ENCODE data around the gene ATF6B. TPM values are rescaled to one million over a fixed set of nuclear protein-coding genes. Genes with fewer than 3 reads are reported as not detected.

Gene ATF6B
- total and polyA plus RNA-seq, 2 experiments from 2014 or later = 33.3 to 54.1 TPM

GRCh38 chr6:32083812-32084768, 44.0 kb downstream of the ATF6B start:
- 0 out of 2 replicates have a peak overlapping the region, but pooled peaks have one; percentile 82 for H3K27ac ChIP-seq
- no peak overlapping the region for H3K9ac ChIP-seq

GRCh38 chr6:32082935-32083334, 45.1 kb downstream of the ATF6B start:
- 3 to 4% methylated on average over 9 of the region's 9 CpGs for WGBS, 2 experiments (ENCODE audit: low coverage in 1 of 2, low lambda C conversion rate in 2 of 2, missing lambda C conversion rate in 2 of 2)
- Histone ChIP-seq H3K27me3 (replicated peaks; ENCODE audit: insufficient read depth) (no peaks in the 10 kb centered on the region), H3K9me3 (ENCODE audit: low read depth) (no peaks in the 10 kb centered on the region), H3K4me2 (ENCODE audit: unreplicated experiment) (peak overlapping the region; percentile 59), H3K36me3 (ENCODE audit: low read depth) (no peaks in the 10 kb centered on the region), H3K9ac (peak overlapping the region; percentile 71), H3K79me2 (ENCODE audit: insufficient read depth) (no peaks in the 10 kb centered on the region), H4K20me1 (ENCODE audit: insufficient read depth) (no peaks in the 10 kb centered on the region), H2AFZ (peak overlapping the region; percentile 22; the same call in 1 of the 2 replicates), H3F3A (ENCODE audit: insufficient read depth) (peaks cover 23% of the 10 kb centered on the region), H3K27ac (peak overlapping the region; percentile 82), H3K4me1 (ENCODE audit: insufficient read depth) (peaks cover 61% of the 10 kb centered on the region), H3K9me2 (ENCODE audit: insufficient read depth) (no peaks in the 10 kb centered on the region), H3K4me3 (no peak overlapping the region)
- no peak for TF ChIP-seq EZH2 (IDR thresholded peaks at IDR 0.05; ENCODE audit: insufficient read depth, poor library complexity, severe bottlenecking)
- no peak for TF ChIP-seq EZH2phosphoT487 (IDR thresholded peaks at IDR 0.05; ENCODE audit: insufficient read depth, low read depth)
- DNase-seq = peak; percentile 99
- in situ Hi-C loops (cut with MboI) = no loop called here

More at GRCh38 chr6:32083812-32084768, 44.0 kb downstream of the ATF6B start:
- DNase-seq = no peak
- peaks cover 23% of the 10 kb centered on the region for H3F3A ChIP-seq (ENCODE audit: insufficient read depth)
- H3K4me1 ChIP-seq (ENCODE audit: insufficient read depth) = peaks cover 61% of the 10 kb centered on the region
- no peaks in the 10 kb centered on the region for H3K79me2 ChIP-seq (ENCODE audit: insufficient read depth)
- H3K4me3 ChIP-seq = no peak overlapping the region
- H2AFZ ChIP-seq = no peak overlapping the region
- no peaks in the 10 kb centered on the region for H3K36me3 ChIP-seq (ENCODE audit: low read depth)
- H4K20me1 ChIP-seq (ENCODE audit: insufficient read depth) = no peaks in the 10 kb centered on the region
- no peaks in the 10 kb centered on the region for H3K9me2 ChIP-seq (ENCODE audit: insufficient read depth)
- H3K4me2 ChIP-seq (ENCODE audit: unreplicated experiment) = peak overlapping the region; percentile 43
- in situ Hi-C loops (cut with MboI) = no loop called here
- 0 out of 2 replicates have a peak, but pooled peaks cover 1% of the 10 kb centered on the region for H3K27me3 ChIP-seq (replicated peaks; ENCODE audit: insufficient read depth)
- 95 to 96% methylated on average over 22 of the region's 22 CpGs for WGBS, 2 experiments (ENCODE audit: low coverage in 1 of 2, low lambda C conversion rate in 2 of 2, missing lambda C conversion rate in 2 of 2)
- TF ChIP-seq EZH2phosphoT487 (IDR thresholded peaks at IDR 0.05; ENCODE audit: insufficient read depth, low read depth) (no peak), EZH2 (IDR thresholded peaks at IDR 0.05; ENCODE audit: insufficient read depth, poor library complexity, severe bottlenecking) (no peak)
- no peaks in the 10 kb centered on the region for H3K9me3 ChIP-seq (ENCODE audit: low read depth)

GRCh38 chr6:32082478-32082877, 45.6 kb downstream of the ATF6B start:
- H3K9ac ChIP-seq = peak overlapping the region; percentile 71
- H3K4me1 ChIP-seq (ENCODE audit: insufficient read depth) = peaks cover 61% of the 10 kb centered on the region
- no peaks in the 10 kb centered on the region for H4K20me1 ChIP-seq (ENCODE audit: insufficient read depth)
- H3K36me3 ChIP-seq (ENCODE audit: low read depth) = no peaks in the 10 kb centered on the region
- peak overlapping the region; percentile 59 for H3K4me2 ChIP-seq (ENCODE audit: unreplicated experiment)
- H3K9me3 ChIP-seq (ENCODE audit: low read depth) = no peaks in the 10 kb centered on the region
- peaks cover 26% of the 10 kb centered on the region for H3F3A ChIP-seq (ENCODE audit: insufficient read depth)
- H3K27ac ChIP-seq = peak overlapping the region; percentile 82
- H3K9me2 ChIP-seq (ENCODE audit: insufficient read depth) = no peaks in the 10 kb centered on the region
- in situ Hi-C loops (cut with MboI) = no loop called here
- peak; percentile 46 for DNase-seq
- H3K4me3 ChIP-seq = no peak overlapping the region
- TF ChIP-seq EZH2 (IDR thresholded peaks at IDR 0.05; ENCODE audit: insufficient read depth, poor library complexity, severe bottlenecking) (no peak), EZH2phosphoT487 (IDR thresholded peaks at IDR 0.05; ENCODE audit: insufficient read depth, low read depth) (no peak)
- 7 to 12% methylated on average over 6 of the region's 6 CpGs for WGBS, 2 experiments (ENCODE audit: low coverage in 1 of 2, low lambda C conversion rate in 2 of 2, missing lambda C conversion rate in 2 of 2)
- H2AFZ ChIP-seq = peak overlapping the region; percentile 22; the same call in 1 of the 2 replicates
- H3K27me3 ChIP-seq (replicated peaks; ENCODE audit: insufficient read depth) = no peaks in the 10 kb centered on the region
- H3K79me2 ChIP-seq (ENCODE audit: insufficient read depth) = no peaks in the 10 kb centered on the region

- Histone ChIP-seq H4K20me1 (ENCODE audit: insufficient read depth) (no peaks in the 10 kb centered on the region), H2AFZ (peak overlapping the region; percentile 47; the same call in 1 of the 2 replicates), H3F3A (ENCODE audit: insufficient read depth) (peaks cover 32% of the 10 kb centered on the region), H3K9ac (peak overlapping the region; percentile 71), H3K79me2 (ENCODE audit: insufficient read depth) (no peaks in the 10 kb centered on the region), H3K27me3 (replicated peaks; ENCODE audit: insufficient read depth) (no peaks in the 10 kb centered on the region), H3K4me1 (ENCODE audit: insufficient read depth) (peaks cover 62% of the 10 kb centered on the region), H3K27ac (peak overlapping the region; percentile 82), H3K36me3 (ENCODE audit: low read depth) (no peaks in the 10 kb centered on the region), H3K9me3 (ENCODE audit: low read depth) (no peaks in the 10 kb centered on the region), H3K4me2 (ENCODE audit: unreplicated experiment) (peak overlapping the region; percentile 57), H3K9me2 (ENCODE audit: insufficient read depth) (no peaks in the 10 kb centered on the region), H3K4me3 (no peak overlapping the region)
- no peak for TF ChIP-seq EZH2 (IDR thresholded peaks at IDR 0.05; ENCODE audit: insufficient read depth, poor library complexity, severe bottlenecking)
- 22 to 25% methylated on average over 22 of the region's 22 CpGs for WGBS, 2 experiments (ENCODE audit: low coverage in 1 of 2, low lambda C conversion rate in 2 of 2, missing lambda C conversion rate in 2 of 2)
- in situ Hi-C loops (cut with MboI) = no loop called here
- DNase-seq = peak; percentile 97
These were observed 46.7 kb downstream of the ATF6B start for GRCh38 chr6:32081168-32081990.

Data from GM23248 (cell line).